GM19324 (cell line): ENCODE results near the gene FIZ1.

Experiments
- ATAC-seq: cut with Tn5 transposase; IDR thresholded peaks from one replicate; pipeline ENCODE4 v1.9.1; 2021; ENCODE audit warnings: mild to moderate bottlenecking, moderate library complexity; ENCODE audit not compliant: unreplicated experiment, low FRiP score

Gene FIZ1

GRCh38 chr19:55544776-55545439, 54.4 kb downstream of the FIZ1 start:
- ATAC-seq, result no peak

- ATAC-seq, result no peak
Measured at GRCh38 chr19:55544014-55544413, 55.3 kb downstream of the FIZ1 start.

GRCh38 chr19:55543567-55543966, 55.8 kb downstream of the FIZ1 start:
- no peak for ATAC-seq

- no peak for ATAC-seq
Measured at GRCh38 chr19:55542292-55542855, 56.9 kb downstream of the FIZ1 start.
